ENCODE results near the gene CDK6.

CDK6 gene

DNA sequence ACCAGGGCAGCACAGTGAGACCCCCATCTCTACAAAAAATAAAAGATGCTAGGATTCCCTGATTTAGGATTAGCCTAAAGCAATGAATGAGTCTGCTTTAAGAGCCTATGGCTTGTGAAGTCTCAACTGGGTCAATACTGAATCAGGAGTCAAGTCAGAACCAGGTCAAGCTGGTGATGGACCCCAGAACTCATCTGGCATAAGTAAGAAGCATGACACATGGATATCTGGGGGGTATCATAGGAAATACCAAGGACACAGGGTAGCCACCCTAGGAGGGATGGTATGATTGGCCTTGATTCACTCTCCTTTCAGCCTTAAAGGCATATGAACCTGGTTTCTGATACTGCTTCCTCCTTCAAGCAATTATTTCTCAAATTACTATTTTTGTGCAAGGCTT lies 167.8 kb downstream of the CDK6 start:
- Histone ChIP-seq H3K36me3 (ENCODE audit: insufficient read depth, low read length) (peaks cover 2% of the 10 kb centered on the region), H3K27me3 (ENCODE audit: insufficient read depth, low read length) (no peaks in the 10 kb centered on the region), H3K4me1 (ENCODE audit: insufficient read depth, low read length) (no peaks in the 10 kb centered on the region), H2AFZ (ENCODE audit: low read depth, low read length) (no peak overlapping the region), H3K4me3 (ENCODE audit: low read length) (no peak overlapping the region), H3K9me3 (ENCODE audit: low read length) (no peaks in the 10 kb centered on the region)

GRCh38 chr7:92667816-92668535 lies 168.4 kb downstream of the CDK6 start:
- no peaks in the 10 kb centered on the region for H3K9me3 ChIP-seq (ENCODE audit: low read length)
- H3K4me3 ChIP-seq (ENCODE audit: low read length), result no peak overlapping the region
- H3K4me1 ChIP-seq (ENCODE audit: insufficient read depth, low read length), result no peaks in the 10 kb centered on the region
- peaks cover 2% of the 10 kb centered on the region for H3K36me3 ChIP-seq (ENCODE audit: insufficient read depth, low read length)
- H3K27me3 ChIP-seq (ENCODE audit: insufficient read depth, low read length), result no peaks in the 10 kb centered on the region
- H2AFZ ChIP-seq (ENCODE audit: low read depth, low read length), result no peak overlapping the region

DNA sequence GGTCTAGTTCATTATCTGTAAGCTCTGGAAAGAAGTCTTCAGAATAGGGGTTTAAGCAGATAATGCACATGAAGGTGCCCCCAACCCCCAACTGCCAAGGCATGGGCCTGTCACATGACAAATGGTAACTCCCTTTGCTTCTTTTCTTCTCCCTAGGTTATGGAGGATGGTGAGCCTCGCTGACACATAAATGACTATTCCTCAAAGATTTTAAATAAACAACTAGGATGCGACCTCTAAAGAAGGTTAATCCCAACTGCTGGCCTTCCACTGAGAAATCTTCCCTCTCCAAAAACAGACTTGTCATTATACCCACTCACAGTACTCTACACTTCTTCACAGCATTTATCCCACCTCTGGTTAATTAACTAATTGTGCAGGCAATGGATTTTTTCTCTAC lies 170.4 kb downstream of the CDK6 start:
- no peak overlapping the region for H3K4me3 ChIP-seq (ENCODE audit: low read length)
- no peaks in the 10 kb centered on the region for H3K36me3 ChIP-seq (ENCODE audit: insufficient read depth, low read length)
- no peaks in the 10 kb centered on the region for H3K9me3 ChIP-seq (ENCODE audit: low read length)
- H2AFZ ChIP-seq (ENCODE audit: low read depth, low read length), result no peak overlapping the region
- no peaks in the 10 kb centered on the region for H3K4me1 ChIP-seq (ENCODE audit: insufficient read depth, low read length)
- no peaks in the 10 kb centered on the region for H3K27me3 ChIP-seq (ENCODE audit: insufficient read depth, low read length)

- H3K4me3 ChIP-seq (ENCODE audit: low read length), result no peak overlapping the region
- no peaks in the 10 kb centered on the region for H3K27me3 ChIP-seq (ENCODE audit: insufficient read depth, low read length)
- H3K9me3 ChIP-seq (ENCODE audit: low read length), result no peaks in the 10 kb centered on the region
- H3K36me3 ChIP-seq (ENCODE audit: insufficient read depth, low read length), result no peaks in the 10 kb centered on the region
- no peaks in the 10 kb centered on the region for H3K4me1 ChIP-seq (ENCODE audit: insufficient read depth, low read length)
- no peak overlapping the region for H2AFZ ChIP-seq (ENCODE audit: low read depth, low read length)
Measured at GRCh38 chr7:92661651-92662050, 174.7 kb downstream of the CDK6 start.

DNA sequence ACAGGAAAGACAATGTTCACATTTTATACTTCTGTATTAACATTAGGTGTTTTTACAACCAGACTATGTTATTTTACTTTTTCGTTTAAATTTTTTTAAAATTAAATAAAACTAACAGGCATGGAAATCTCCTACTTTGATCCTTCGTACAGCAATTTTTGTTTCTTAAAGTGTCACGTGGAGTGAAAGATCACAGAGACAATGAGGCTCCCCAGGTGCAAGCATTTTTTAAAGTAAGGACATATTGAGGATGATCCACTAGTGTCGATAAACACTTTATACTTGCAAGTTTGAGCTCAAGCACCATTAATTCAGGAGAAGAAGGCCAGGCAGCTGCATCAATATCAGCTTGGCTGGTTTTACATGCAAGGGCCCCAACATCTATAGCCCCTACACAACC lies 177.7 kb downstream of the CDK6 start:
- H3K9me3 ChIP-seq (ENCODE audit: low read length), result no peaks in the 10 kb centered on the region
- no peak overlapping the region for H2AFZ ChIP-seq (ENCODE audit: low read depth, low read length)
- no peaks in the 10 kb centered on the region for H3K36me3 ChIP-seq (ENCODE audit: insufficient read depth, low read length)
- no peaks in the 10 kb centered on the region for H3K27me3 ChIP-seq (ENCODE audit: insufficient read depth, low read length)
- H3K4me1 ChIP-seq (ENCODE audit: insufficient read depth, low read length), result no peaks in the 10 kb centered on the region
- H3K4me3 ChIP-seq (ENCODE audit: low read length), result no peak overlapping the region

GRCh38 chr7:92657391-92657790 lies 179.0 kb downstream of the CDK6 start:
- Histone ChIP-seq H3K4me3 (ENCODE audit: low read length) (no peak overlapping the region), H3K27me3 (ENCODE audit: insufficient read depth, low read length) (no peaks in the 10 kb centered on the region), H3K4me1 (ENCODE audit: insufficient read depth, low read length) (no peaks in the 10 kb centered on the region), H2AFZ (ENCODE audit: low read depth, low read length) (no peak overlapping the region), H3K9me3 (ENCODE audit: low read length) (no peaks in the 10 kb centered on the region), H3K36me3 (ENCODE audit: insufficient read depth, low read length) (no peaks in the 10 kb centered on the region)

DNA sequence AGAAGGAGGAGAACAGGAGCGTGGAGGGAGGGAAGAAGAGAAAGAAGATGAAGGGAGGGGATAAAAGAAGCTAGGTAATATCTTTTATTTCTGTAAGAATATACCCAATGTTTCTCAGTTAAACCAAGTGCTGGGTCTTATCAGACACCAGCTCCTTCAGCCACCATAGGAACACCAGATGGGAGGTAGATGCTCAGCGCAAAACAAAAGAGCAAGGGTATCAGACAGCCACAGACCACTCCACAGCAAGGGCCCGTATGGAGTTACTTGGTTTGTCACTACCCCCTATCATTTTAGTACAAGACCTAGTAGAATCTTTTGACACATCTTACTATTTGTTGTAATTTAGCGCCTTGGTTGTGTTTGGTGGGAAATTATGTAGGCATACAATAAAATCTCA lies 180.3 kb downstream of the CDK6 start:
- H3K36me3 ChIP-seq (ENCODE audit: insufficient read depth, low read length), result no peaks in the 10 kb centered on the region
- no peaks in the 10 kb centered on the region for H3K27me3 ChIP-seq (ENCODE audit: insufficient read depth, low read length)

DNA sequence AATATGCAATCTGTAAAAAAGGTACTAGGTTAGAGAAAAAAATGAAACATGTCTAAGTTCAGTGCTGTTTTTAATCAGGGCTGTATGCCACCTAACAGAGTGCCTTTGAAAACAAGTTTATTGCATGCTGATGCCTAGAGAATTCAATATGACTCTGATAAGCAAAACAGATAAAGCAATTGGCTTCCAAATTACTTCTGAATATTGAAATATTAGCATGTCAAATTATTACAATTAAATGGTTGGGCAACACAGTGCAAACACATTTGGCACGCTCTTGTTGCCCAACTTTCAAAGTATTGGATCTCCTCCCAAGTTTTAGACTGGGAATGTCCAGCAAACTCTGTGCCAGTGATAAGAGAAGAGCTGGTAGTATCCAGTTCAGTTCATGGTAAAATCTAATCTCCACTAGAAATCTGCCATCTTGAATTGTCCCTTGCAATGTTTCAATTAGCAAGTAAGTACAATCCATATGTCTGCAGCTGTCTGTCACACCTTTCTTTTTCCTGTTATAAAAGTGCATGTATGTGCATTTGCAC lies 181.0 kb downstream of the CDK6 start:
- Histone ChIP-seq H3K27me3 (ENCODE audit: insufficient read depth, low read length) (no peaks in the 10 kb centered on the region), H3K4me3 (ENCODE audit: low read length) (no peak overlapping the region), H2AFZ (ENCODE audit: low read depth, low read length) (no peak overlapping the region), H3K4me1 (ENCODE audit: insufficient read depth, low read length) (no peaks in the 10 kb centered on the region), H3K9me3 (ENCODE audit: low read length) (no peaks in the 10 kb centered on the region), H3K36me3 (ENCODE audit: insufficient read depth, low read length) (no peaks in the 10 kb centered on the region)

More for the DNA sequence above, 180.3 kb downstream of the CDK6 start:
- Histone ChIP-seq H3K9me3 (ENCODE audit: low read length) (no peaks in the 10 kb centered on the region), H3K4me1 (ENCODE audit: insufficient read depth, low read length) (no peaks in the 10 kb centered on the region), H3K4me3 (ENCODE audit: low read length) (no peak overlapping the region), H2AFZ (ENCODE audit: low read depth, low read length) (no peak overlapping the region)

GRCh38 chr7:92653136-92653535 lies 183.2 kb downstream of the CDK6 start:
- H3K9me3 ChIP-seq (ENCODE audit: low read length), result no peaks in the 10 kb centered on the region
- H3K4me3 ChIP-seq (ENCODE audit: low read length), result no peak overlapping the region
- H3K36me3 ChIP-seq (ENCODE audit: insufficient read depth, low read length), result no peaks in the 10 kb centered on the region
- no peaks in the 10 kb centered on the region for H3K27me3 ChIP-seq (ENCODE audit: insufficient read depth, low read length)
- no peaks in the 10 kb centered on the region for H3K4me1 ChIP-seq (ENCODE audit: insufficient read depth, low read length)
- no peak overlapping the region for H2AFZ ChIP-seq (ENCODE audit: low read depth, low read length)

DNA sequence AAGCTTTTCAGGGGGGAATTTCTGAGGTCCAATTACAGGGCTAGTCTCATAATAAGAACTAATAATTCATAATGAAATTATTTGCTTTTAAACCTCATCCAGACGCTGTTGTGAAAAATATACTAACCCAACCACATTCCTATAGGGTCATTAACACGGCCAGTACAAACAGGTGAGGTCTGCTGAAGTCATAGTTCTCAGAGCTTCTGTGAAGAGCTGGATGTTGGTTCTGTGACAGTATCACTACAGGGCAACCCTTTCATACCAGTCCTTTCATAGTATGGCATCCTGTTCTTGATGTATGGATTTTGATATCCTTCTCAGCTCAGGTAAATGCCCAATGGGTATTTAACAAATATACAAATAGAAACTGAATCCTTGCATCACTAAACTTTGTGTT lies 183.8 kb downstream of the CDK6 start:
- H3K9me3 ChIP-seq (ENCODE audit: low read length), result no peaks in the 10 kb centered on the region
- no peak overlapping the region for H3K4me3 ChIP-seq (ENCODE audit: low read length)
- H3K4me1 ChIP-seq (ENCODE audit: insufficient read depth, low read length), result no peaks in the 10 kb centered on the region
- H2AFZ ChIP-seq (ENCODE audit: low read depth, low read length), result no peak overlapping the region
- no peaks in the 10 kb centered on the region for H3K27me3 ChIP-seq (ENCODE audit: insufficient read depth, low read length)
- no peaks in the 10 kb centered on the region for H3K36me3 ChIP-seq (ENCODE audit: insufficient read depth, low read length)

- H3K27me3 ChIP-seq (ENCODE audit: insufficient read depth, low read length), result no peaks in the 10 kb centered on the region
- no peak overlapping the region for H2AFZ ChIP-seq (ENCODE audit: low read depth, low read length)
Measured at GRCh38 chr7:92650391-92650790, 186.0 kb downstream of the CDK6 start.

DNA sequence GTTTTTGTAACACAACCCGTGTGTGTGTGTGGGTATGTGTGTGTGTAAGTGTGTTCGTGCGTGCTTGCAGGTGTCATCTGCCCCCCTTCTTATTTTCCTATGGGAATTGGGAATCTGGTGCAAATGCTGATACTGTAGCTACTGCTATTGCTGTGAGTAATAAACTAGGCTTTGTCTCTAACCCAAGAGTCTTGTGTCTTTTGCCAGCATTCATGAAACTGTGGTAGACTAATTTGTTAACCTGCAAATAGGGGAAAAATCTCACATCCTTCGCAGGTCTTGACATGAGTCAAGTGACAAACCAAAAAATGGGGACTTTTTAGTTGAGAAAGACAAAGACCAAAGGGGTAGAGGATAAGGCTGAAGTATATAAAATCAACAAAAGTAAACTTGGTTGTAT lies 188.3 kb downstream of the CDK6 start:
- Histone ChIP-seq H3K9me3 (ENCODE audit: low read length) (no peaks in the 10 kb centered on the region), H3K36me3 (ENCODE audit: insufficient read depth, low read length) (no peaks in the 10 kb centered on the region), H3K27me3 (ENCODE audit: insufficient read depth, low read length) (no peaks in the 10 kb centered on the region), H3K4me3 (ENCODE audit: low read length) (no peak overlapping the region), H3K4me1 (ENCODE audit: insufficient read depth, low read length) (no peaks in the 10 kb centered on the region), H2AFZ (ENCODE audit: low read depth, low read length) (no peak overlapping the region)

More at GRCh38 chr7:92650391-92650790, 186.0 kb downstream of the CDK6 start:
- Histone ChIP-seq H3K4me1 (ENCODE audit: insufficient read depth, low read length) (no peaks in the 10 kb centered on the region), H3K9me3 (ENCODE audit: low read length) (no peaks in the 10 kb centered on the region), H3K36me3 (ENCODE audit: insufficient read depth, low read length) (no peaks in the 10 kb centered on the region), H3K4me3 (ENCODE audit: low read length) (no peak overlapping the region)

GRCh38 chr7:92647652-92648051 lies 188.7 kb downstream of the CDK6 start:
- H3K27me3 ChIP-seq (ENCODE audit: insufficient read depth, low read length), result no peaks in the 10 kb centered on the region
- no peak overlapping the region for H2AFZ ChIP-seq (ENCODE audit: low read depth, low read length)
- no peaks in the 10 kb centered on the region for H3K4me1 ChIP-seq (ENCODE audit: insufficient read depth, low read length)
- no peak overlapping the region for H3K4me3 ChIP-seq (ENCODE audit: low read length)
- H3K9me3 ChIP-seq (ENCODE audit: low read length), result no peaks in the 10 kb centered on the region
- H3K36me3 ChIP-seq (ENCODE audit: insufficient read depth, low read length), result no peaks in the 10 kb centered on the region
